ENCODE data around the gene RERE.

Gene RERE

DNA sequence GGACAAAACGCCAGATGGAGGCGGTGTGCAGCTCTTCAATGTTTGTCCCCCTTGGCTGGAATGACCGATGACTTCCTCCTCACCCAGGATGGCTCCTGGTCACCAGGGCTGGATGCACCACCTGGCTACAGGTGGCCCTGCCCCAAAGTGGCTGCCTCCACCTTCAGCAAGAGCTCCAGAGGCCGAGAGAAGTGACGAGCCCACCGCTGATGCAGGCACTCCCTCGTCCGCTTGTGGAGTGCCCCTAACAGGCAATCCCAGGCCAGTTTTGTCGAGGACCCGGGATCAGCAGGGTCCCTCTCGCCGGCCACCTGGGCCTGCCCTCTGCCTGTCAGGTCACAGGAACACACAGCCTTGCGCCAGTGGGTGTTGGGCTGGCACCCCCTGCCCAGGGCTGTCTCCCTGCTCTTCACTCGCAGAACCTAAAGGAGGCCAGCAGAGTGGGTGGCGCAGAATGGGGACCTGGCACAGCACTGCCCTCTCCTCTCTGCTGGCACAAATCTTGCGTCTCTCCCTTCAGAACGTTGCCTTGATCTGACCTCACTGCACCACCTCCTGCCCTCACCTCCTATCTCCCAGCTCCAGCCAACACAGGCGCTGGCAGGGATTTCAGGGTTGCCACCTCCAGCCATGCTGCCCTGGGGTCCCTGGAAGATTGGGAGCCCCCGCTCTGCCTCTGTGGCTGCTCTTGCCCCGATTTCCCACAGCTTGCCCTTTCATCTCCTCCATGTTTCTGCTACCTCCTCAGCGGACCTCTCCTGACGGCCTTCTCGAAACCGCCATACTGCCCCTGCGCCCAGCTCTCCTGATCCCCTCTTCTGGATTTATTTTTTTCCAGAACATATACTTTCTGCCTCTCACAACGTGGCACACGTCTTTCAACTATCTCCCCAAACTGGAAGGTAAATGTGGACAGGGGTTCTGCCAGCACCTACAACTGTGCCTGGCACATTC, 460.9 kb downstream of the RERE start:
- no peak for TF ChIP-seq ELF4 (IDR thresholded peaks at IDR 0.05)
- no peak for TF ChIP-seq FOXK2 (IDR thresholded peaks at IDR 0.05)
- no peak for TF ChIP-seq ARNT (IDR thresholded peaks at IDR 0.05)
- no peak for TF ChIP-seq ZNF384 (IDR thresholded peaks at IDR 0.05)
- no peak for TF ChIP-seq TARDBP (IDR thresholded peaks at IDR 0.05)
- no peak for TF ChIP-seq LEF1 (IDR thresholded peaks at IDR 0.05; ENCODE audit: borderline replicate concordance)
- TF ChIP-seq SUZ12 (IDR thresholded peaks at IDR 0.05) = no peak
- POLR2A ChIA-PET = no interaction called here
- no peak for DNase-seq (ENCODE audit: extremely low spot score)
- CTCF ChIA-PET = no interaction called here

DNA sequence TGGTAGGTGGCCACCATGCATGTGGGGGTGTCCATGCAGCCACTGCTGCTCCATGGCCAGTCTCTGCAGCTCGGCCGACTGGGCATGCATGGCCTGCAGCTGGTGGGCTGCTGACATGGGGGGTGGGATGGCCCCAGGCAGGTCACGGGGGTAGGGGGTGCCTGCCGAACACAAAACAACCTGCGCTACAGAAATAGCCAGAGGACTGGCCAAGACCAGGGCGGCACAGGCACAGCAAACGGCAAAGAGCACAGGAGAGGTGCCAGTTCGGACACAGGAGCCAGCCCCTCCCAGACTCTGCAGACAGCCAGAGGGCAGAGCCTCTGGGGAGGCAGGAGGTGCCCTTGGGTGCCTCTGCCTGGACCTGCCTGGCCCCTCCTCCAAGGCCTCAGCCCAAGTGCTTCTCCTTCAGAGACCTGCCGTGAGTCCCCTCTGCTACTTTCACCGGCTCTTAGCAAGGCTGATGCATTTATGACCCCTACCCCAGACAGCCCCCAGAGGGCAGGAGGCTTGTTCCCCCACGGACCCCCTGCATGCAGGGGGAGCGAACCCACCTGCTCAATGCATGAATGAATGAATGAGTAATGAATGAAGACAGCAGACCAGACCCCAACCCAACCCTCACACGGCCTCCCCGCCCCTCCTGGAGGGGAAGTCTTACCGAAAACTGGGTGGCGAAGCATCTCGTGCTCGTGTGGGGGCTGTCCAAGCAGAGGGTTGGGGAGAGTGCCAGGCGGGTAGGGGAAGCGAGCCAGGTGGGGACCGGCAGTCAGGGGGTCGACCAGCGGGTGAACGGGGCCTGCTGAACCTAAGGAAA, 461.8 kb downstream of the RERE start:
- ChIA-PET CTCF (no interaction called here), POLR2A (no interaction called here)
- DNase-seq (ENCODE audit: extremely low spot score) = no peak
- TF ChIP-seq HDGF (IDR thresholded peaks at IDR 0.05; ENCODE audit: borderline replicate concordance) = no peak
- no peak for TF ChIP-seq CTBP1 (IDR thresholded peaks at IDR 0.05; ENCODE audit: borderline replicate concordance)
- no peak for TF ChIP-seq FOXA1 (IDR thresholded peaks at IDR 0.05)
- TF ChIP-seq, protein P1, sequence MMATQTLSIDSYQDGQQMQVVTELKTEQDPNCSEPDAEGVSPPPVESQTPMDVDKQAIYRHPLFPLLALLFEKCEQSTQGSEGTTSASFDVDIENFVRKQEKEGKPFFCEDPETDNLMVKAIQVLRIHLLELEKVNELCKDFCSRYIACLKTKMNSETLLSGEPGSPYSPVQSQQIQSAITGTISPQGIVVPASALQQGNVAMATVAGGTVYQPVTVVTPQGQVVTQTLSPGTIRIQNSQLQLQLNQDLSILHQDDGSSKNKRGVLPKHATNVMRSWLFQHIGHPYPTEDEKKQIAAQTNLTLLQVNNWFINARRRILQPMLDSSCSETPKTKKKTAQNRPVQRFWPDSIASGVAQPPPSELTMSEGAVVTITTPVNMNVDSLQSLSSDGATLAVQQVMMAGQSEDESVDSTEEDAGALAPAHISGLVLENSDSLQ (IDR thresholded peaks at IDR 0.05) = no peak
- TF ChIP-seq NFRKB (IDR thresholded peaks at IDR 0.05) = no peak
- no peak for TF ChIP-seq FOXK2 (IDR thresholded peaks at IDR 0.05)
- no peak for TF ChIP-seq FOXM1 (IDR thresholded peaks at IDR 0.05; ENCODE audit: borderline replicate concordance)
- no peak for TF ChIP-seq SP1 (IDR thresholded peaks at IDR 0.05)
- TF ChIP-seq SUZ12 (IDR thresholded peaks at IDR 0.05) = no peak
- TF ChIP-seq ZNF384 (IDR thresholded peaks at IDR 0.05) = no peak
- TF ChIP-seq ELF4 (IDR thresholded peaks at IDR 0.05) = no peak
- TF ChIP-seq L3MBTL2 (conservative IDR thresholded peaks at IDR 0.05) = no peak
- TF ChIP-seq TARDBP (IDR thresholded peaks at IDR 0.05) = no peak

DNA sequence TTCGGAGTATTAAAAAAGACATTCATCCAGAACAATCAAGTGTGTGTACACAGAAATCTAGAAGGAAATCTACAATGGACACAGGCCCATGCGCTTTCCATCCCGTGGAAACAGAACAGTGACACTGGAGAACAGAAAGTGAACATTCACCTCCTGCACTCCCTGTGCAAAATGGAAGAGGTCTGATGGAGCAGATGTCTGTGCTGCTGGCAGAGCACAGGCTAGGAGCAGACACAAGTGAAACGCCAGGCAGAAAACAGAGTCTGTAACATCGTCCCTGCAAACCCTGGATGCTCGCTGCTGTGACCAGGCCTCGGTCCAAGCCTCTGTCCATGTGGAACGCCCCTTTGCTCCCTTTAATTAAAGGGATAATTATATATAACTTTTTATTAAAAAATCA, 463.4 kb downstream of the RERE start:
- POLR2A ChIA-PET = no interaction called here
- CTCF ChIA-PET = no interaction called here
- no peak for DNase-seq (ENCODE audit: extremely low spot score)
- TF ChIP-seq CTBP1 (IDR thresholded peaks at IDR 0.05; ENCODE audit: borderline replicate concordance) (no peak), NFRKB (IDR thresholded peaks at IDR 0.05) (no peak), SP1 (IDR thresholded peaks at IDR 0.05) (no peak)

DNA sequence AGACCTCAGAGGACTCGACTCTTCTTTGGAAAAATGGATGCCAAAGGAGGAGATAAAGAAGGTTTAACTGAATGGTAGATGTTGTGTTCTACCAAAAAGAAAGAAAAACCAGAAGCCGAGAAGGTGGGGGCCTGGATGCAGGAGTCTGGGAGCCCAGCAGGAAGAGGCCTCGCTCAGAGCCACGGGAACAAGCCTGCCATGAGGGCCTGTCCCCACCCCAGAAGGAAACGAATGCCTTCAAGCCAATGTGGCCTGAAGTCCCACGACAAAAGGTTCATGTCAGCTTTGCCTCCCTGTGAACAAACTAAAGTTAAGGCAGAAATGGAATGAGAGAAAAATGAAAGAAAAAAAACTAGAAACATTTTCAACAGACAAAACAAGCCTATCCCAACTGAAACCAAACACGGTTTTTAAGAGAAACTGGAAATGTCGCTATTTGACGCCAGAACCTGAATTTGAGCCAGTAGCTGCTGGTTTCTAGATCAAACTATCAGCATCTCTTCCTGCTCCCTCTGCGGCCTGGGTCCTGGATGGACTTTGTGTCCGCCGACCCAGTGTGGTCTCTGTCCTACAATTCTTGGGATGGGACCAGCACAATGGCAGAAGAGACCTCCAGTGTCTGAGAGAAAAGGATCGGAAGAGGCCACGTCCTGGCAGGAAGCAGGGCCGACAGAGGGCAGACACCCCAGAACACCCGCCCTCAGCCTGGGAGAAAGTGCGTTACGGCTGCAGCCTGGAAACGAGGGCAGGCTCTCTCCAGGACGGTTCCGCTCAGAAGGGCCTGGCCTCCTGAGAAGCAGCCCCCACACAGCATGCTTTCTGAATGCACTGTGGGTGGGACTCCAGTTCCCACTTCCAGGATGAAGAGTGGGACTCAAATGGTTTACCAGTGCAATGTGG, 464.3 kb downstream of the RERE start:
- TF ChIP-seq SP1 (IDR thresholded peaks at IDR 0.05) = no peak
- TF ChIP-seq TARDBP (IDR thresholded peaks at IDR 0.05) = no peak
- TF ChIP-seq SUZ12 (IDR thresholded peaks at IDR 0.05) = no peak
- TF ChIP-seq FOXM1 (IDR thresholded peaks at IDR 0.05; ENCODE audit: borderline replicate concordance) = no peak
- no peak for TF ChIP-seq HDGF (IDR thresholded peaks at IDR 0.05; ENCODE audit: borderline replicate concordance)
- TF ChIP-seq, protein P1 (IDR thresholded peaks at IDR 0.05) = no peak
- TF ChIP-seq FOXK2 (IDR thresholded peaks at IDR 0.05) = no peak
- TF ChIP-seq ELF4 (IDR thresholded peaks at IDR 0.05) = no peak
- no peak for TF ChIP-seq LEF1 (IDR thresholded peaks at IDR 0.05; ENCODE audit: borderline replicate concordance)
- no peak for TF ChIP-seq BHLHE40 (IDR thresholded peaks at IDR 0.05; ENCODE audit: borderline replicate concordance)
- TF ChIP-seq L3MBTL2 (conservative IDR thresholded peaks at IDR 0.05) = no peak
- TF ChIP-seq FOXA1 (IDR thresholded peaks at IDR 0.05) = no peak
- TF ChIP-seq ARNT (IDR thresholded peaks at IDR 0.05) = no peak
- no peak for TF ChIP-seq ZNF384 (IDR thresholded peaks at IDR 0.05)
- CTCF ChIA-PET = interaction anchor here (1.2 to 1.8 kb wide), 2 partner anchors 11 to 378 kb away, joined by 5 to 6 read pairs; no protein-coding TSS in a partner anchor
- POLR2A ChIA-PET = no interaction called here
- DNase-seq (ENCODE audit: extremely low spot score) = no peak

DNA sequence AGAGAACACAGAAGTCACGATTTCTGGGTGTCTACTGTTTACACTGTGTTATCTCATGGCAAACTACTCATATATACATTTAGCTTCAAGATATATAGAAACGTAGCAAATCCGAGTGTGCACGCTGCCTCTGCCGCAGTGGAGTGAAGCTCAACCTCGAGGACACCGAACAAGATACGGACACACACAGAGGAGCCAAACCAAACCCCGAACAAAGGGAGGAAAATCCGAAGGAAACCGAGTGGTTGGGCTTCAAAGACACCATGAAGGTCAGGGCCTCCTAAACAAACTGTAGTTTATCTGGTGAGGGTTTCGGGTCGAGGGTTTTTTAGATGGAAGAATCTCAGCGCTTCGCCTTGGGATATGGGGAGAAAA, 465.0 kb downstream of the RERE start:
- no peak for DNase-seq (ENCODE audit: extremely low spot score)
- ChIA-PET CTCF (interaction anchor here (1.2 to 1.8 kb wide), 2 partner anchors 12 to 377 kb away, joined by 5 to 6 read pairs; no protein-coding TSS in a partner anchor), POLR2A (no interaction called here)
- TF ChIP-seq ZNF384 (IDR thresholded peaks at IDR 0.05) (no peak), LEF1 (IDR thresholded peaks at IDR 0.05; ENCODE audit: borderline replicate concordance) (no peak), SUZ12 (IDR thresholded peaks at IDR 0.05) (no peak), SP1 (IDR thresholded peaks at IDR 0.05) (no peak), BHLHE40 (IDR thresholded peaks at IDR 0.05; ENCODE audit: borderline replicate concordance) (no peak), ELF4 (IDR thresholded peaks at IDR 0.05) (no peak), NFRKB (IDR thresholded peaks at IDR 0.05) (no peak), HDGF (IDR thresholded peaks at IDR 0.05; ENCODE audit: borderline replicate concordance) (no peak), ARNT (IDR thresholded peaks at IDR 0.05) (no peak), CTBP1 (IDR thresholded peaks at IDR 0.05; ENCODE audit: borderline replicate concordance) (no peak), TARDBP (IDR thresholded peaks at IDR 0.05) (no peak), FOXM1 (IDR thresholded peaks at IDR 0.05; ENCODE audit: borderline replicate concordance) (no peak), FOXK2 (IDR thresholded peaks at IDR 0.05) (no peak), FOXA1 (IDR thresholded peaks at IDR 0.05) (no peak), L3MBTL2 (conservative IDR thresholded peaks at IDR 0.05) (no peak)
- TF ChIP-seq, protein P1 (IDR thresholded peaks at IDR 0.05) = no peak
